HepG2 (cell line): ENCODE results near the gene THSD8. TPM values are rescaled to one million over a fixed set of nuclear protein-coding genes. Genes with fewer than 3 reads are reported as not detected.

Source experiments
- ARID5B ChIP-seq: IDR thresholded peaks from 2 replicates; pipeline ENCODE4 v1.4.0; 2020; ENCODE audit warnings: mild to moderate bottlenecking, missing genetic modification reagents
- ATAD3A ChIP-seq: sonication (generic); formaldehyde crosslinking; IDR thresholded peaks from 2 replicates; pipeline ENCODE4 v1.4.0; 2020; ENCODE audit warnings: missing genetic modification reagents
- CSRNP1 ChIP-seq: sonication (generic); formaldehyde crosslinking; IDR thresholded peaks from 2 replicates; pipeline ENCODE4 v1.8.1; 2023; ENCODE audit warnings: mild to moderate bottlenecking, missing genetic modification reagents
- E2F5 ChIP-seq: sonication (generic); formaldehyde crosslinking; conservative IDR thresholded peaks from 2 replicates; pipeline ENCODE4 v1.4.0; 2020; ENCODE audit warnings: missing genetic modification reagents
- ETV6 ChIP-seq: sonication (generic); formaldehyde crosslinking; conservative IDR thresholded peaks from 2 replicates; pipeline ENCODE4 v1.4.0; 2020; ENCODE audit warnings: missing genetic modification reagents
- HOXA3 ChIP-seq: sonication (generic); formaldehyde crosslinking; IDR thresholded peaks from 2 replicates; pipeline ENCODE4 v1.5.0; 2020; ENCODE audit warnings: missing genetic modification reagents
- IRF9 ChIP-seq: sonication (generic); formaldehyde crosslinking; IDR thresholded peaks from 2 replicates; pipeline ENCODE4 v1.8.0; 2022; ENCODE audit warnings: missing genetic modification reagents, mild to moderate bottlenecking, borderline replicate concordance
- KAT8 ChIP-seq: IDR thresholded peaks from 2 replicates; pipeline ENCODE4 v1.6.1; 2016; ENCODE audit warnings: missing genetic modification reagents, missing compliant biosample characterization
- MAZ ChIP-seq, 2 experiments: sonication (generic) in 1 of 2; formaldehyde crosslinking in 1 of 2; IDR thresholded peaks; 2 replicates each; pipeline versions ENCODE4 v1.5.0 to v1.6.1; 2012 to 2020; ENCODE audit warnings: low read depth in 2 of 2, mild to moderate bottlenecking in 2 of 2, borderline replicate concordance in 1 of 2, improper control_type of control experiment in 1 of 2, low read length in 1 of 2, missing genetic modification reagents in 1 of 2, moderate library complexity in 1 of 2
- PRDM4 ChIP-seq: sonication (generic); formaldehyde crosslinking; IDR thresholded peaks from 2 replicates; pipeline ENCODE4 v1.9.0; 2021; ENCODE audit warnings: missing genetic modification reagents, borderline replicate concordance
- TAF15 ChIP-seq: fragments of 200-400 bp; formaldehyde crosslinking; IDR thresholded peaks from one replicate; pipeline ENCODE4 v1.6.1; 2018; ENCODE audit warnings: mild to moderate bottlenecking, low read depth, low read length; ENCODE audit not compliant: poor library complexity, severe bottlenecking
- ZBTB26 ChIP-seq: IDR thresholded peaks from 2 replicates; pipeline ENCODE4 v1.6.1; 2016; ENCODE audit warnings: missing compliant biosample characterization, missing genetic modification reagents, borderline replicate concordance
- ZNF17 ChIP-seq: sonication (generic); formaldehyde crosslinking; IDR thresholded peaks from 2 replicates; pipeline ENCODE4 v1.5.0; 2020; ENCODE audit warnings: mild to moderate bottlenecking, missing genetic modification reagents
- polyA plus RNA-seq, 8 experiments: library from polyadenylated mRNA; depleted of rRNA in 3 of 8; stranded (reverse) in 7 of 8; unstranded in 1 of 8; fragments of >200 nt; fragmentation: Illumina TruSeq in 4 of 8; extraction: Trizol in 4 of 8; gene quantifications; 2 replicates each; pipeline versions ENCODE4 v1.2.1 to v1.2.3, GENCODE V29; 2011 to 2016; ENCODE audit warnings: low read depth in 4 of 8, missing spikeins in 1 of 8, mixed read lengths in 1 of 8; ENCODE audit not compliant: insufficient read depth in 1 of 8
- total RNA-seq, 5 experiments: library from RNA; depleted of rRNA; stranded (reverse); fragments of >200 nt; fragmentation: Illumina TruSeq; extraction: Trizol; gene quantifications; 2 replicates each; pipeline ENCODE4 v1.2.3, GENCODE V29; 2016; ENCODE audit warnings: low read depth in 1 of 5

Gene THSD8
- total and polyA plus RNA-seq, 2 of the 13 experiments (the other 11 are each of a cell fraction or from before 2014, with no cell fraction given): 4.8 to 14.9 TPM

GRCh38 chr19:12791345-12792050 lies 10.4 kb upstream of the THSD8 start, which contains the start of gene JUNB (continued):
- peak; percentile 81 for TF ChIP-seq ARID5B
- peak; percentile 95 for TF ChIP-seq MAZ (IDR thresholded peaks at IDR 0.05; ENCODE audit: borderline replicate concordance, low read depth, low read length)
- peak; percentile 98 for TF ChIP-seq MAZ (CRISPR knock-in tag; IDR thresholded peaks at IDR 0.05; ENCODE audit: low read depth)
- TF ChIP-seq TAF15: peak; percentile 78
- peak; percentile 67; the same call in 1 of the 2 replicates for TF ChIP-seq ZBTB26 (CRISPR knock-in tag)
- no peak for TF ChIP-seq CSRNP1 (CRISPR knock-in tag)
- peak; percentile 91 for TF ChIP-seq ETV6 (CRISPR knock-in tag)
- peak; percentile 88 for TF ChIP-seq KAT8 (CRISPR knock-in tag)
- 0 out of 2 replicates have a peak, but pooled peaks have one; percentile 54 for TF ChIP-seq PRDM4
- TF ChIP-seq ATAD3A (CRISPR knock-in tag): 0 out of 2 replicates have a peak, but pooled peaks have one; percentile 52
- TF ChIP-seq E2F5 (CRISPR knock-in tag): 0 out of 2 replicates have a peak, but pooled peaks have one; percentile 54
- no peak for TF ChIP-seq ZNF17 (CRISPR knock-in tag)
- peak; percentile 82; the same call in 1 of the 2 replicates for TF ChIP-seq IRF9 (CRISPR knock-in tag)
- peak; percentile 83 for TF ChIP-seq HOXA3 (CRISPR knock-in tag)
